ENCODE measurements around the gene PCLO. TPM values are rescaled to one million over a fixed set of nuclear protein-coding genes. Genes with fewer than 3 reads are reported as not detected.
A peak's percentile ranks its signal among the peaks of the same experiment; 100 is the strongest.

PCLO gene
- total RNA-seq, 1 donor from 2014 or later, result 7.4 TPM

- DNase-seq (ENCODE audit: low spot score), result no peak
Measured at GRCh38 chr7:83053965-83054364, 108.7 kb downstream of the PCLO start.

GRCh38 chr7:83040484-83040883, 122.2 kb downstream of the PCLO start:
- DNase-seq (ENCODE audit: low spot score), result no peak

GRCh38 chr7:83038787-83039186, 123.9 kb downstream of the PCLO start:
- DNase-seq (ENCODE audit: low spot score), result no peak

- no peak for DNase-seq (ENCODE audit: low spot score)
Measured at GRCh38 chr7:83036721-83037380, 125.8 kb downstream of the PCLO start.

- no peak for DNase-seq (ENCODE audit: low spot score)
Measured at GRCh38 chr7:83036130-83036529, 126.6 kb downstream of the PCLO start.

- no peak for DNase-seq (ENCODE audit: low spot score)
Measured at GRCh38 chr7:83032195-83032594, 130.5 kb downstream of the PCLO start.

- DNase-seq (ENCODE audit: low spot score), result peak; percentile 11
Measured at GRCh38 chr7:83023817-83024665, 138.6 kb downstream of the PCLO start.

- no peak for DNase-seq (ENCODE audit: low spot score)
Measured at GRCh38 chr7:83021032-83021431, 141.7 kb downstream of the PCLO start.

- no peak for DNase-seq (ENCODE audit: low spot score)
Measured at GRCh38 chr7:83020161-83020560, 142.5 kb downstream of the PCLO start.

- DNase-seq (ENCODE audit: low spot score), result no peak
Measured at GRCh38 chr7:83015916-83016315, 146.8 kb downstream of the PCLO start.

- DNase-seq (ENCODE audit: low spot score), result no peak
Measured at GRCh38 chr7:83014546-83014945, 148.1 kb downstream of the PCLO start.

- DNase-seq (ENCODE audit: low spot score), result no peak
Measured at GRCh38 chr7:83011954-83012353, 150.7 kb downstream of the PCLO start.

GRCh38 chr7:83005410-83005809, 157.3 kb downstream of the PCLO start:
- DNase-seq (ENCODE audit: low spot score), result no peak

- no peak for DNase-seq (ENCODE audit: low spot score)
Measured at GRCh38 chr7:83001362-83002040, 161.2 kb downstream of the PCLO start.

GRCh38 chr7:82998436-82998835, 164.2 kb downstream of the PCLO start:
- no peak for DNase-seq (ENCODE audit: low spot score)

GRCh38 chr7:82985144-82985802, 177.4 kb downstream of the PCLO start:
- DNase-seq (ENCODE audit: low spot score), result no peak

- DNase-seq (ENCODE audit: low spot score), result no peak
Measured at GRCh38 chr7:82980130-82980788, 182.4 kb downstream of the PCLO start.

GRCh38 chr7:82975811-82976468, 186.7 kb downstream of the PCLO start:
- DNase-seq (ENCODE audit: low spot score), result no peak

GRCh38 chr7:82972135-82972534, 190.5 kb downstream of the PCLO start:
- DNase-seq (ENCODE audit: low spot score), result no peak

GRCh38 chr7:82965088-82966036, 197.3 kb downstream of the PCLO start:
- DNase-seq (ENCODE audit: low spot score), result no peak
